GM06990 (cell line): ENCODE measurements around the gene AGBL4.

Source experiments
- DNase-seq: peaks from one replicate; pipeline ENCODE4 v3.0.0-alpha.2; 2011; ENCODE audit not compliant: insufficient read length; ENCODE audit errors: extremely low read depth
- H3K27me3 ChIP-seq: replicated peaks from 2 replicates; pipeline ENCODE4 v1.6.0; 2011; ENCODE audit warnings: low read length; ENCODE audit not compliant: control insufficient read depth, insufficient read depth
- H3K36me3 ChIP-seq: 2 replicates; pipeline ENCODE4 v1.5.1; 2011; ENCODE audit warnings: low read length; ENCODE audit not compliant: control insufficient read depth, insufficient read depth
- H3K4me3 ChIP-seq: replicated peaks from 2 replicates; pipeline ENCODE4 v1.5.1; 2011; ENCODE audit warnings: low read depth, mild to moderate bottlenecking, control low read depth, low read length
- TF ChIP-seq, protein P1 (sequence below): IDR thresholded peaks from 2 replicates; pipeline ENCODE4 v1.5.1; 2011; ENCODE audit warnings: low read length, control low read depth, mild to moderate bottlenecking, inconsistent platforms; ENCODE audit not compliant: insufficient read depth, poor library complexity, severe bottlenecking

AGBL4 gene

DNA sequence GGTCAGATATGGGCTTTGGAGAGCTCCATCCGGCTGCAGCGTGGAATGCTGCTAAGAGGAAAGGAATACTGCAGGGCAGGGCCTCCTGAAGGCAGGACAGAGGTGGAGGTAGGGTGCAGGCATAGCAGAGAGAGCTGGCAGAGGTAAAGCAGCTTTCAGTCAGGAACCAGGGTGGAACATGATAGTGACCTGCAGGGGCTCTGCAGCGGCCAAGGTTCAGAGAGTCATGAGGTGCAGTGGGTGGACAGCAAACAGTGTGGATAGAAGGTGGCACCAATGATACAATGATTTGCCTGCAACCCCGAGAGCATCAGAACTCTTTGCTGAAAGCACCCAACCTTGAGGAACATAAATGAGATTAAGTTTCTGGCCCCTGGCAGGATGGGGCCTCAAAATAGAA is 1366.3 kb downstream of the AGBL4 start:
- no peak overlapping the region for H3K4me3 ChIP-seq
- no peak for DNase-seq
- no peaks in the 10 kb centered on the region; the same call in 1 of the 2 replicates for H3K27me3 ChIP-seq
- TF ChIP-seq, protein P1, sequence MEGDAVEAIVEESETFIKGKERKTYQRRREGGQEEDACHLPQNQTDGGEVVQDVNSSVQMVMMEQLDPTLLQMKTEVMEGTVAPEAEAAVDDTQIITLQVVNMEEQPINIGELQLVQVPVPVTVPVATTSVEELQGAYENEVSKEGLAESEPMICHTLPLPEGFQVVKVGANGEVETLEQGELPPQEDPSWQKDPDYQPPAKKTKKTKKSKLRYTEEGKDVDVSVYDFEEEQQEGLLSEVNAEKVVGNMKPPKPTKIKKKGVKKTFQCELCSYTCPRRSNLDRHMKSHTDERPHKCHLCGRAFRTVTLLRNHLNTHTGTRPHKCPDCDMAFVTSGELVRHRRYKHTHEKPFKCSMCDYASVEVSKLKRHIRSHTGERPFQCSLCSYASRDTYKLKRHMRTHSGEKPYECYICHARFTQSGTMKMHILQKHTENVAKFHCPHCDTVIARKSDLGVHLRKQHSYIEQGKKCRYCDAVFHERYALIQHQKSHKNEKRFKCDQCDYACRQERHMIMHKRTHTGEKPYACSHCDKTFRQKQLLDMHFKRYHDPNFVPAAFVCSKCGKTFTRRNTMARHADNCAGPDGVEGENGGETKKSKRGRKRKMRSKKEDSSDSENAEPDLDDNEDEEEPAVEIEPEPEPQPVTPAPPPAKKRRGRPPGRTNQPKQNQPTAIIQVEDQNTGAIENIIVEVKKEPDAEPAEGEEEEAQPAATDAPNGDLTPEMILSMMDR: no peak
- no peaks in the 10 kb centered on the region for H3K36me3 ChIP-seq

DNA sequence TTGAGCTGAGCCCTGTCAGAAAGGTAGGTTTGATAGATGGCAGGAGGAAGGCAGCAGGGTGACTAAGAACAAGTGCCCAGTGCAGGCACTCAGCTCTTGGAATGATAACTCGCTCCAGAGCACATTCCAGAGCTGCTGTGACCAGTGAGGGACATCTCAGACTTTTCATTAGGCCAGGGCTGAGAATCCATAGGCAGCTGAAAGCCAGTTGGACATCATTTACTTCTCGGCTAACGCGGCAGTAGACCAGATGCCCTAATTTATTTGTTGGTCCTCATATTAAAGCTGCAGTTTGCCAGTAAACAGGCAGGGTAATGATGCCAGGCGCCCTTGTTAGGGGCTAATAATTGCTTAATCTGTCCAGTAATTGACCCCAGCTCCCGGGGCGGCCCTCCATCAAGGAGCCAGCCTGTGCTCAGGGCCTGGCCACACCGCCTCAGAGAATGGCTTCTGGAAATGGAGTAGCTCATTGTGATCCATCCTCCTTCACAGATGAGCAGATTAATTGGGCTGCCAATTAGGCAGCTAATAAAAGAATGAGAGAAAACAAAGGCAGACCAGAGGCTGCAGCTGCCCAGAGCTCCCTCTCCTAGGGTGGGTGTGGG is 1369.0 kb downstream of the AGBL4 start:
- no peak for DNase-seq

DNA sequence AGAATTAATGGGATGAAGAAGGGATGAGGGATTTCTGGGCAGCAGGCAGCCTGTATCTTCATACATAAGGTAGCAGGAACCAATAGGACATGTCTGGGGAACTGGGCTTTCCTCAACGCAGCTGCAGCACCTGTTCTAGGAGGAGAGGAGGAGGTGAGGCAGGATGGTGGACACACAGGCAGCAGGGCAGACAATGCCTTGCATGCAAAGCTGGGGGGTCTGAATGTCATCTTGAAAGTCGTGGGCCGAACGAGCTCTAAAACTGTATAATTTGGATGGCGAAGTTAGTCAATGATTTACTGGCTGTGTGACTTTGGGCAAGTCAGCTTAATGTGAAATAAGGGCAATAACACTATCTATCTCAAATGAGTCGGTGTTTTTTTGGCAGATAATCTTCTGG is 1371.4 kb downstream of the AGBL4 start:
- TF ChIP-seq, protein P1: no peak
- Histone ChIP-seq H3K36me3 (no peaks in the 10 kb centered on the region), H3K27me3 (no peaks in the 10 kb centered on the region; the same call in 1 of the 2 replicates), H3K4me3 (no peak overlapping the region)
- no peak for DNase-seq

More for the DNA sequence above, 1369.0 kb downstream of the AGBL4 start:
- Histone ChIP-seq H3K27me3 (no peaks in the 10 kb centered on the region; the same call in 1 of the 2 replicates), H3K36me3 (no peaks in the 10 kb centered on the region), H3K4me3 (no peak overlapping the region)
- TF ChIP-seq, protein P1: no peak

DNA sequence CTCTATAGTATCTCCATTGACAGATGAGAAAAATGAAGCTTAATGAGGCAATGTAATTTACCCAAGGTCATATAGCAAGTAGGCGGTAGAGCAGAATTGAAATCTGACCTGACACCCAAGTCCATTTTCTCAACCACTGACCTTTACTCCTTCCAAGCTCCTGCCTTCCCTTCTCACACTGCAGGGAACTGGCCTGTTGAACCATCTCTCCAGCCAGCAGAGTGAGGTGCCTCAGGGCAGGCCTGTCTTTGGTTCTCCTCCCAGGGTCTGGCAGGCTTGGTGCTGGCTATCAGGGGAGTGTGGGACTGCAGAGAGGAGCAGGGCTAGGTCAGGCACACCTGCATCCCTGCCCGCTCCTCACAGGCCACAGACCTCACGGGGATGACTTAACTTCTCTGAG is 1373.9 kb downstream of the AGBL4 start:
- no peak overlapping the region for H3K4me3 ChIP-seq
- no peak for DNase-seq

DNA sequence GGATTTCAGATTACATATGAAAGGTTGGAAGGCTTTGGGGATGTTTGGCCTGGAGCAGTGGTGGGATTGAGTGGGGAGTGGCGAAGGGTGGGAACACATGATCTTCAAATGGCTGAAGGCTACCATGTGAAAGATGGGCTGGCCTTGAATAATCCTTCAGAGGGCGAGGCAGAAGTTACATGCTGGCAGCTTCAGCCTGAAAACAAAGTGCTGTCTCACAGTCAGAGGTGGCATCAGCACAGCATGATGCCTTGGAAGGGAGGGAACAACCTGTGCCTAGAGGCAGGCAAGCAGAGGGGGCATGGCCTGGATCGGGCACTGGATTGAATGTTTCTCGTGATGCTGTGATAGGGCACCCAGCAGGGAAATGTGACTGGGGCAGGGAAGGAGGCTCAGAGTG is 1377.9 kb downstream of the AGBL4 start:
- H3K4me3 ChIP-seq: no peak overlapping the region
- TF ChIP-seq, protein P1: no peak
- DNase-seq: no peak
- no peaks in the 10 kb centered on the region; the same call in none of the 2 replicates for H3K27me3 ChIP-seq
- no peaks in the 10 kb centered on the region for H3K36me3 ChIP-seq

More for the DNA sequence above, 1373.9 kb downstream of the AGBL4 start:
- TF ChIP-seq, protein P1: no peak
- Histone ChIP-seq H3K27me3 (no peaks in the 10 kb centered on the region; the same call in 1 of the 2 replicates), H3K36me3 (no peaks in the 10 kb centered on the region)
